A549 treated with Mapracorat at 1 μM for 4 hours (cell line): ENCODE results near the gene STATH. TPM values are rescaled to one million over a fixed set of nuclear protein-coding genes. Genes with fewer than 3 reads are reported as not detected.

Experiments used
- total RNA-seq: library from RNA; stranded (reverse); fragments of 200-300 nt; extraction: Qiagen RNA extraction; gene quantifications from 5 replicates; pipeline ENCODE4 v1.2.3, GENCODE V29; 2022

STATH gene
- total RNA-seq, result not detected in 5 replicates

GRCh38 chr4:69995526-69996016, at the start of gene STATH:
STATH (plus strand) TSS chr4:69995966; CDS start chr4:69998438, 2,472 bp downstream.

GRCh38 chr4:69965628-69966027, 30.1 kb upstream of the STATH start, which contains the start of gene CSN2:
CSN2 (minus strand) TSS chr4:69965728; CDS start chr4:69960995, 4,733 bp downstream.

GRCh38 chr4:70028159-70028558, 32.4 kb downstream of the STATH start, which contains the start of gene HTN3:
HTN3 (plus strand) TSS chr4:70028459; CDS start chr4:70030741, 2,282 bp downstream.

GRCh38 chr4:70050138-70050537, 54.4 kb downstream of the STATH start, which contains the start of gene HTN1:
HTN1 (plus strand) TSS chr4:70050438; CDS start chr4:70053077, 2,639 bp downstream.

Other genes starting within 250 kb of the STATH start
- gene SULT1B1, start 235.3 kb upstream of the STATH start, total RNA-seq, result 0.02 TPM in 1 of 5 replicates, not detected in the others
- not detected in 5 replicates for gene SULT1E1, start 135.8 kb upstream of the STATH start, total RNA-seq
- gene CSN1S1, start 64.9 kb upstream of the STATH start, total RNA-seq, result not detected in 5 replicates
- not detected in 5 replicates for gene CSN2, start 30.2 kb upstream of the STATH start, total RNA-seq
- gene HTN3, start 32.5 kb downstream of the STATH start, total RNA-seq, result not detected in 5 replicates
- not detected in 5 replicates for gene HTN1, start 54.5 kb downstream of the STATH start, total RNA-seq
- not detected in 5 replicates for gene PRR27, start 158.3 kb downstream of the STATH start, total RNA-seq
- gene ODAM, start 199.8 kb downstream of the STATH start, total RNA-seq, result not detected in 5 replicates
- not detected in 5 replicates for gene FDCSP, start 230.2 kb downstream of the STATH start, total RNA-seq
- not detected in 5 replicates for gene CSN3, start 246.6 kb downstream of the STATH start, total RNA-seq